ENCODE results near the gene INO80D.
"Not testable (repeated sequence)": the region's sequence is repeated elsewhere in the genome, so short reads cannot be mapped to it uniquely, and the experiment has no call there.

The INO80D gene

GRCh38 chr2:206082298-206082843, 3.6 kb downstream of the INO80D start:
- DNase-seq, result no peak

- no peak for DNase-seq
These were observed 5.0 kb downstream of the INO80D start for GRCh38 chr2:206080927-206081326.

- no peak for DNase-seq
These were observed 6.1 kb downstream of the INO80D start for GRCh38 chr2:206079699-206080465.

GRCh38 chr2:206077879-206078278, 8.1 kb downstream of the INO80D start:
- not testable (repeated sequence) for DNase-seq

- no peak for DNase-seq
These were observed 10.9 kb downstream of the INO80D start for GRCh38 chr2:206075113-206075512.

- DNase-seq, result no peak
These were observed 14.2 kb downstream of the INO80D start for GRCh38 chr2:206071807-206072206.

GRCh38 chr2:206069417-206069816, 16.6 kb downstream of the INO80D start:
- no peak for DNase-seq

GRCh38 chr2:206068207-206068606, 17.8 kb downstream of the INO80D start:
- no peak for DNase-seq

- no peak for DNase-seq
These were observed 21.9 kb downstream of the INO80D start for GRCh38 chr2:206064077-206064476.

- no peak for DNase-seq
These were observed 22.3 kb downstream of the INO80D start for GRCh38 chr2:206063635-206064034.

GRCh38 chr2:206062724-206063123, 23.2 kb downstream of the INO80D start:
- DNase-seq, result no peak

- DNase-seq, result no peak
These were observed 29.7 kb downstream of the INO80D start for GRCh38 chr2:206056286-206056685.

GRCh38 chr2:206054952-206055351, 31.0 kb downstream of the INO80D start:
- DNase-seq, result no peak

GRCh38 chr2:206051912-206052311, 34.1 kb downstream of the INO80D start:
- no peak for DNase-seq

GRCh38 chr2:206049392-206049791, 36.6 kb downstream of the INO80D start:
- no peak for DNase-seq

GRCh38 chr2:206045251-206045650, 40.7 kb downstream of the INO80D start:
- no peak for DNase-seq

- no peak for DNase-seq
These were observed 45.4 kb downstream of the INO80D start for GRCh38 chr2:206040525-206040924.

- not testable (repeated sequence) for DNase-seq
These were observed 50.6 kb downstream of the INO80D start for GRCh38 chr2:206035393-206035792.

- not testable (repeated sequence) for DNase-seq
These were observed 52.5 kb downstream of the INO80D start for GRCh38 chr2:206033452-206033851.

- no peak for DNase-seq
These were observed 53.9 kb downstream of the INO80D start for GRCh38 chr2:206031950-206032567.

- DNase-seq, result no peak
These were observed 54.7 kb downstream of the INO80D start for GRCh38 chr2:206031162-206031784.

- no peak for DNase-seq
These were observed 57.9 kb downstream of the INO80D start for GRCh38 chr2:206028101-206028500.

GRCh38 chr2:206023183-206023582, 62.8 kb downstream of the INO80D start:
- DNase-seq, result no peak

GRCh38 chr2:206020171-206020570, 65.8 kb downstream of the INO80D start:
- DNase-seq, result no peak
